Measurements from ENCODE around the gene B3GAT2.
"Not testable (repeated sequence)": the region's sequence is repeated elsewhere in the genome, so short reads cannot be mapped to it uniquely, and the experiment has no call there.

The B3GAT2 gene

DNA sequence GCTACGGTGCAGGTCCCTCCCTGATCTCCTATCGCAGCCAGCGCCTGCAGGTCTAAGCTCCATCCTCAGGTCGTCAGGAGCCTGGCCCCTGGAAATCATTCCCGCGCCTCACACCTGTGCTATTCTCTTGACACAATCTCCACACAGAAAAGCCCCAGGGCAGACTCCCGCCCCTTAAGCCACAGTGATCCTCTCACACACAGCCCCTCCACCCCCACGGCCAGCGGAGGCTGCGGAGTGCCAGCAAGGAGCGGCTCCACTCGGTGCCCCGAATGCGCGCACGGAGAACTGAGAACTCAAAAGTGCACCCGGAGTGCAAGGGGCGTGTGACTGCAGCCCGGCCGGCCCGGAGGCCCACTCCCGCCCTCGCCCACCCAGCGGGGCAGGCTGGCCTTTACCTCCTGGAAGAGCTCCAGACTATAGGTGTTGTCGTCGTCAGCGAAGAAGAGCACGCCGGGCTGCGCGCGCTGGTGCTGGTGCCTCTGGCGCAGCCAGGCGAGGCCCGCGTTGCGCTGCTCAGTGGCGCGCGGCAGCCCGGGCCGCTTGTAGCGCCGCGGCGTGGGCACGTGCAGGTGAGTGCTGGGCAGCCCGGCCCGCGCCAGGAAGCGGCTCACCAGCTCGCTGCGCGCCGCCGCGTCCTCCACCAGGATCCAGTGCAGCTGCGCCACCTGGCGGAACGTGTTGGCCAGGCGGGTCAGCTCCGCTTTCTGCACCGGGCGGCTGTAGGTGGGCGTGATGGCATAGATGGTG lies 1.2 kb downstream of the B3GAT2 start:
- peak; percentile 73 to 74 for DNase-seq (ENCODE audit: low read depth in 2 of 2)
- peak; percentile 71 for TF ChIP-seq CTCF (IDR thresholded peaks at IDR 0.05; ENCODE audit: low read depth, low read length)
- peak overlapping the region; percentile 48 for H3K4me3 ChIP-seq (replicated peaks in 1 of 2; ENCODE audit: low read depth in 2 of 2, low read length in 2 of 2)

GRCh38 chr6:70954750-70955149 lies 2.1 kb downstream of the B3GAT2 start:
- H3K4me3 ChIP-seq (replicated peaks in 1 of 2; ENCODE audit: low read depth in 2 of 2, low read length in 2 of 2), result no peak overlapping the region
- DNase-seq (ENCODE audit: low read depth in 2 of 2), result no peak
- TF ChIP-seq CTCF (IDR thresholded peaks at IDR 0.05; ENCODE audit: low read depth, low read length), result no peak

GRCh38 chr6:70954176-70954575 lies 2.7 kb downstream of the B3GAT2 start:
- no peak overlapping the region for H3K4me3 ChIP-seq (replicated peaks in 1 of 2; ENCODE audit: low read depth in 2 of 2, low read length in 2 of 2)
- no peak for TF ChIP-seq CTCF (IDR thresholded peaks at IDR 0.05; ENCODE audit: low read depth, low read length)
- no peak for DNase-seq (ENCODE audit: low read depth in 2 of 2)

GRCh38 chr6:70952608-70953165 lies 4.2 kb downstream of the B3GAT2 start:
- TF ChIP-seq CTCF (IDR thresholded peaks at IDR 0.05; ENCODE audit: low read depth, low read length), result no peak
- no peak for DNase-seq (ENCODE audit: low read depth in 2 of 2)
- no peak overlapping the region for H3K4me3 ChIP-seq (replicated peaks in 1 of 2; ENCODE audit: low read depth in 2 of 2, low read length in 2 of 2)

DNA sequence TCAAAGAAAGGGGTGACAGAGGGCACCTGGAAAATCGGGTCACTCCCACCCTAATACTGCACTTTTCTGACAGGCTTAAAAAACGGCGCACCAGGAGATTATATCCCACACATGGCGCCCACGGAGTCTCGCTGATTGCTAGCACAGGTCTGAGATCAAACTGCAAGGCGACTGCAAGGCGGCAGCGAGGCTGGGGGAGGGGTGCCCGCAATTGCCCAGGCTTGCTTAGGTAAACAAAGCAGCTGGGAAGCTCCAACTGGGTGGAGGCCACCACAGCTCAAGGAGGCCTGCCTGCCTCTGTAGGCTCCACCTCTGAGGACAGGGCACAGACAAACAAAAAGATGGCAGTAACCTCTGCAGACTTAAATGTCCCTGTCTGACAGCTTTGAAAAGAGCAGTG lies 12.5 kb downstream of the B3GAT2 start:
- not testable (repeated sequence) for DNase-seq (ENCODE audit: low read depth in 2 of 2); H3K4me3 ChIP-seq (replicated peaks in 1 of 2; ENCODE audit: low read depth in 2 of 2, low read length in 2 of 2)

- no peak for DNase-seq (ENCODE audit: low read depth in 2 of 2)
- no peak overlapping the region for H3K4me3 ChIP-seq (replicated peaks in 1 of 2; ENCODE audit: low read depth in 2 of 2, low read length in 2 of 2)
- TF ChIP-seq CTCF (IDR thresholded peaks at IDR 0.05; ENCODE audit: low read depth, low read length), result no peak
Observed at GRCh38 chr6:70933853-70934252, 23.0 kb downstream of the B3GAT2 start.

GRCh38 chr6:70905742-70906141 lies 51.1 kb downstream of the B3GAT2 start:
- no peak for DNase-seq (ENCODE audit: low read depth in 2 of 2)
- no peak for TF ChIP-seq CTCF (IDR thresholded peaks at IDR 0.05; ENCODE audit: low read depth, low read length)
- H3K4me3 ChIP-seq (replicated peaks in 1 of 2; ENCODE audit: low read depth in 2 of 2, low read length in 2 of 2), result no peak overlapping the region
